ENCODE data around the gene TEP1.
"Not testable (repeated sequence)": the region's sequence is repeated elsewhere in the genome, so short reads cannot be mapped to it uniquely, and the experiment has no call there.

Gene TEP1

DNA sequence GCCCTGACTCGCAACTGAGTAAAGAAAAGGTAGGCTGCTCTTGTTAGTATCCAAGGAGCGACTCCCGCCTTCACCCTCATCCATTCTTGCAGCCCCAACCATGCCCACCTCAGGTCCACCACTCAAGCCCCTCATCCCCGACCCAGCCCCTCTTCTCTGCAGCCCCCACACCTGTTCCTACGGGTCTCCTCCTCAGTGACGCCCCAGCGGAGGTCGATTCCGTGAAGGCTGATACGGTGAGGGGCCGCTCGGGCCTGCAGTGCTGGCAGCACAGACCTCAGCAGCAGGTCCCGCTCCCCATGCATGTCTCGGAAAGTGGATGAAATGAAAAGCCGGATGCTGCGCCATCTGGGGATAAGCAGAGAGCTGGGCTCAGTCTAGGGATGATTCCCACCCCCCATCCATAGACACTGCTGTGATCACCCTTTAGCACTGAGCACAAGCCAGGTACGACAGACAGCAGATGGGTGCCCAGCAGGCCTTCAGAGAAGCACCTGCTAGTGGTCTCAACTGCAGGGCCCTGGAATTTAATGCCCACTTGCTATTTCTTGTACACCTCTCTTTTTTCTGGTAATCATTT is 26.9 kb downstream of the TEP1 start:
- no peak for DNase-seq

DNA sequence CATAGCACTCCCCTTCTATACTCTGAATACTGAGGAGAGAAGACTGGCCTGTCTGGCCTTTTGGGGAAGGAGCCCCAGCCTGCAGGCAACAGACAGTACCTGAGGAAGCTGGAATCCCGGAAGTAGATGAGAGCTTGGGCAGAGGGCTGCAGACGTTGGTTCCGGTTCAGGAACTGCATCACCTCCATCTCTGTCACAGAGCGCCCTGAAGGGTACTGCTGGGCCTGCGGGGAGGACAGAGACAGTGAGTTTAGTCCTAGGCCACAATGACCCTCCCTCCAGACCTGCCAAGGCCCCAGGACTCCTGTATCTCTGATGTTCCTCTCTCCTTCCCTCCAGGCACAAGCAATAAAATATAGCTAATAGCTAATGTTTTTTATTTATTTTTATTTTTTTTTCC is 28.4 kb downstream of the TEP1 start:
- no peak for DNase-seq

GRCh38 chr14:20384321-20384720 is 29.0 kb downstream of the TEP1 start:
- no peak for DNase-seq

DNA sequence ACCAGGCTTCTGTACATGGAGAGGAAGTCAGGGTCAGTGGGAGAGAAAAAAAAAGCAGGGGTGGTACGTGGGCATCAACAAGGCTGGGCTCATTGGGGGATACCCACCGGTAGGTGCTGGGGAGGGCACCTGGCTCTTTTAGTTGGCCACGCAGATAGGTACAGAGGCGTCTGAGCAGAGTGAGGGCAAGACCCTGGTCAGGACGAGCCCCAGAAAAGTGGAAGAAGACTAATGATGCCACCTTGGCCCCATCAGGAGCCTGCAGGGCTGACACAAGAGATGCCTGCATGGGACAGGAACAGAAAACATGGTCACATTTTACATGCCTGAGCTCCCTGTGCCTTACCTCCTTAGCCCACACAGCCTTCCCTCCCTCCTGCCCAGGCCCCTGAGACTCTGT is 29.7 kb downstream of the TEP1 start:
- no peak for DNase-seq

GRCh38 chr14:20383032-20383431 is 30.3 kb downstream of the TEP1 start:
- no peak for DNase-seq

- DNase-seq: no peak
These were observed 30.8 kb downstream of the TEP1 start for GRCh38 chr14:20382526-20382925.

DNA sequence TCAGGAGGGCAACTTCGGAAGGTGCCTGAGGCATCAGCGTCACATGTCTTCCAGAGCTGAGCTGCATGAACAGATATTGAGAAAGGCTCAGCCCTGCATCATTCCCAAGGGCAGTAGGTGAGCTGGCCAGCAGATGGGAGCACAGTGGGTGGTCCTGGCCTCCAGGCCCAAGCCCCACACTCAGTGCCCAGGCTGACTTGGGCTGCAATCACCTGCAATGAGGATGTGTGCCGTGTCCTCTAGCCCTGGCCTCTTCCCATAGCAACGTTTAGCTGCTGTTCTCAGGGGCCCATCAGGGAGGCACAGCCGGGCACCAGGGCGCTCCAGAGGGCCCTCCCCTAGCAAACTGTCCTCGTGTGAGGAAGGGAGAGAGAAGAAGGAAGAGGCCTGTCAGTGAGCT is 32.0 kb downstream of the TEP1 start:
- no peak for DNase-seq

DNA sequence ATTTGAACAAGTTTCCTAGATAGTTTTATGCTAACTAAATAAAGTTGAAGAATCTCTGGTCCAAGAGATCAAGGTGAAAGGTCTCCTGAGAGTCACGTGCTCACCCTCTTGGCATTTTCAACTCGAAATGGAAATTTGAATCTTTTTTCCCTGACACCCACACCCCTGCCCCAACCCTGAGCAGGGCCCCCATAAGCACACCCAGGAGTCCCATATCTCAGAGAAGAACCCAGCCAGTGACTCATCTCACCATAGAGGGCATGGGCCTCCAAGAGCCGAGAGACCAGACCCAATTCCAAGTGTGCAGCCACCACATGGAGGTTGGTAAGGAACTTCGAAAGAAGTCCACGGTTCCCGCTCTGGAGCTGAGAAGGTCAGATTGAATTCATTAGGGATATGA is 32.6 kb downstream of the TEP1 start:
- DNase-seq: no peak

DNA sequence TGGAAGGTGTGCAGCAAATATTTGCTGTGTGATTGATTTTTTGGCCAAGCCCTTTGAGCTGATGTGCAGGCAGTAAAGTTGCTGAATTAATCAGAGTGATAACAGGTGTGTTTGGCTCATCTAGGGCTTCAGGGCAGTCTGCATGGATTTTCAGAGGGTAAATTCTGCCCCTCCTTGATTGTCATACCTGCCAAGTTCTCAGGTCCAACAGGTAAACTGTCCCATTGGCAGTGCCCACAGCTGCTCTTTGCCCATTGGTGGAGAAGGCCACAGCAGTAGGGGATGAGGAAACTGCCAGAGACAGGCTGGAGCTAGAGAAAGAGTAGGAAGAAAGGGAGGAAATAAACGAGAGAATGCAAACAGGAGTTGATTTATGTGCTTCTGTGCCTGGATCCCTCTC is 33.6 kb downstream of the TEP1 start:
- no peak for DNase-seq

DNA sequence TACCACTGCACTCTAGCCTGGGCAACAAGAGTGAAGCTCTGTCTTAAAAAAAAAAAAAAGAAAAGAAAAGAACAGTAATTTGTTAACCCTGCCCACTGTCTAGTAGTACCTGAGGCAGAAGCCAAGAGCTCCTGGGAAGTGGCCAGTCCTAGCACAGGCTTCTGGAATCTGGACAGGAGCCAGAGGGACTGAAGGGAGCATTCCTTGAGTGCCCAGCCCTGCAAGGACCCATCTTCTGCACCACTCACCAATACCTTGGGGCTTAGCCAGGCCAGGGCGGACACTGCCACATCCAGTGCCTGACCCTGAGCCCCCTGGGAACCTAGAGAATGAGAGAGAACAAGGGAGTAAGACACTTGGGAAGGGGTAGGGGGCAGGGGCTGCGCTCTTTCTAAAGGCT is 36.1 kb downstream of the TEP1 start:
- no peak for DNase-seq

GRCh38 chr14:20376071-20376588 is 37.2 kb downstream of the TEP1 start:
- peak; percentile 1 for DNase-seq

- no peak for DNase-seq
These were observed 37.8 kb downstream of the TEP1 start for GRCh38 chr14:20375471-20375870.

GRCh38 chr14:20372796-20373195 is 40.5 kb downstream of the TEP1 start:
- no peak for DNase-seq

GRCh38 chr14:20365928-20366327 is 47.4 kb downstream of the TEP1 start:
- no peak for DNase-seq

- DNase-seq: peak; percentile 26
These were observed 54.8 kb downstream of the TEP1 start for GRCh38 chr14:20358474-20358873.

GRCh38 chr14:20356422-20356821 is 56.9 kb downstream of the TEP1 start:
- DNase-seq: no peak

DNA sequence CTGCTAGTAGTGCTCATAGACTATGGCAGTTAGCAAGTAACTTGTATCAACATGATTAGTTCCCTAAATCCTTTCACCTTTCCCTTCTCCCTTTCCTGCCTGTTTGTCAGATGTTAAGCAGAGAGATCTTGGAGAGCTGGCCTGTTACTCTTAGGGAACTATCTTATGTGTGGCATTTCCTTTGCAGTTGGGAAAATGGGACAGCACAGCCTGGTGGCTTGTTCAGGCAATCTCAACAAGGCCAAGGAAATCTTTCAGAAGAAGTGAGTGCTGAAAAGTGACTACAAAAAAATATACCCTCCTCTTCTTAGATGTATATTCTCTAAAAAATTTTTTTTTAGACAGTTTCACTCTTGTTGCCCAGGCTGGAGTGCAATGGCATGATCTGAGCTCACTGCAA is 62.4 kb downstream of the TEP1 start:
- peak; percentile 10 for DNase-seq

DNA sequence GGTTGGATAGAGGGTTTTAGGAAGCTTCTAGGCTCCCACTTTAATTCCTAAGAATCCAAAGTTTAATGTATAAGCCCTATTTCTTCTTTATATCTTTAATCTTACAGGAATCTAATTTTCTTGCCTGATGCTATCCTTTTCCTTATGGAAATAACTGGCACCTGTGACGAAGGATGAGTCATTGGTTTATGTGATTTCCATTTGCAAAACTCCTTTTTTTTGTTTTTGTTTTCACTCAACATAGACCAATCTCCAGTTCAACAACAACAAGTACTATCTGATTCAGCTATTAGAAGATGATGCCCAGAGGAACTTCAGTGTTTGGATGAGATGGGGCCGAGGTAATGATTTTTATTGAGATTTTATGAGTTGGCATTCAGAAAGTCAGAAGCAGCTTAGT is 63.0 kb downstream of the TEP1 start:
- no peak for DNase-seq

- no peak for DNase-seq
These were observed 65.6 kb downstream of the TEP1 start for GRCh38 chr14:20347747-20348146.

- no peak for DNase-seq
These were observed 66.6 kb downstream of the TEP1 start for GRCh38 chr14:20346713-20347112.

DNA sequence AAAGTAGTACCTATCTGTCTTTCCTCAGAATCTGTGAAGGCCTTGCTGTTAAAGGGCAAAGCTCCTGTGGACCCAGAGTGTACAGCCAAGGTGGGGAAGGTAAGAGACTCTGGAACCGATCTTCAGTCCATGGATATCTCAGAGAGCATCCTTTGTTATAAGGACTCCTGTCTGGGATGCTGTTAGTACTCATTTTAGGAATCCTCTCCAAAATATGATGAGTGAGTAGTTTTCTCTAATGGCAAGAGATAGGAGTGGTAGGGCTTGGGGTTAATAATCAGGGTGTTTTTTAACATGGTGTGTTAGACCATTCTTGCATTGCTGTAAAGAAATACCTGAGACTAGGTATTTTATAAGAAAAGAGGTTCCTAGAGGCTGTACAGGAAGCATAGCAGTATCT is 67.9 kb downstream of the TEP1 start:
- no peak for DNase-seq

DNA sequence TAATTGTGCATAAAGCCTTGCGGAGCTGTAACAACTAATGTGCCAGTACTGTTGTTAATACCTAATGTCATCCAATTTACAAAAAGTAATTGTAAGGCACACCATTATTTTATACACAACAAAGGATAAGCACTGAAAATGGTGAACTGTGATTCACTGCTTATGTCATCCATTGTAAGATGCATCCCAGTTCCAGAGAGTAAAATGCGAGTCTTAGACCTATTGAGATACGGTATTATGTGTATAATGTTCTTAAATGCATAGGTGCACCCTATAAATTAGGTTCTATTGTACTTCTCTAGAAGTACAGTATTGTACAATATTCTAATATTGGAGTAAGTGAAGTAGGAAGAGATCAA is 69.5 kb downstream of the TEP1 start:
- DNase-seq: peak; percentile 47

- DNase-seq: peak; percentile 100
These were observed 70.0 kb downstream of the TEP1 start, which contains the start of gene PARP2 for GRCh38 chr14:20343092-20343861. Gene PARP2 (plus strand): TSS chr14:20343635. CDS start chr14:20343642, 7 bp downstream.

GRCh38 chr14:20341646-20342045 is 71.7 kb downstream of the TEP1 start:
- DNase-seq: no peak

DNA sequence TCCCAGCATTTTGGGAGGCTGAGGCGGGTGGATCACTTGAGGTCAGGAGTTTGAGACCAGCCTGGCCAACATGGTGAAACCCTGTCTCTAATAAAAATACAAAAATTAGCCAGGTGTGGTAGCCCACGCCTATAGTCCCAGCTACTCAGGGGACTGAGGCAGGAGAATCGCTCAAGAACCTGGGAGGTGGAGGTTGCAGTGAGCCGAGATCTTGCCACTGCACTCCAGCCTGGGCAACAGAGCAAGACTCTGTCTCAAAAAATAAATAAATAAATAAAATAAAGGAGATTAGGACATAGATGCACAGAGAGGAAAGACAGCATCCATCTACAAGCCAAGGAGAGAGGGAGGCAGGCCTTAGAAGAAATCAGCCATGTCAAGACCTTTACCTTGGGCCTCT is 72.3 kb downstream of the TEP1 start:
- not testable (repeated sequence) for DNase-seq

All from MV-4-11 (cell line).